Measurements from ENCODE around the gene CDC42BPB.
"Not testable (repeated sequence)": the region's sequence is repeated elsewhere in the genome, so short reads cannot be mapped to it uniquely, and the experiment has no call there.

CDC42BPB gene

DNA sequence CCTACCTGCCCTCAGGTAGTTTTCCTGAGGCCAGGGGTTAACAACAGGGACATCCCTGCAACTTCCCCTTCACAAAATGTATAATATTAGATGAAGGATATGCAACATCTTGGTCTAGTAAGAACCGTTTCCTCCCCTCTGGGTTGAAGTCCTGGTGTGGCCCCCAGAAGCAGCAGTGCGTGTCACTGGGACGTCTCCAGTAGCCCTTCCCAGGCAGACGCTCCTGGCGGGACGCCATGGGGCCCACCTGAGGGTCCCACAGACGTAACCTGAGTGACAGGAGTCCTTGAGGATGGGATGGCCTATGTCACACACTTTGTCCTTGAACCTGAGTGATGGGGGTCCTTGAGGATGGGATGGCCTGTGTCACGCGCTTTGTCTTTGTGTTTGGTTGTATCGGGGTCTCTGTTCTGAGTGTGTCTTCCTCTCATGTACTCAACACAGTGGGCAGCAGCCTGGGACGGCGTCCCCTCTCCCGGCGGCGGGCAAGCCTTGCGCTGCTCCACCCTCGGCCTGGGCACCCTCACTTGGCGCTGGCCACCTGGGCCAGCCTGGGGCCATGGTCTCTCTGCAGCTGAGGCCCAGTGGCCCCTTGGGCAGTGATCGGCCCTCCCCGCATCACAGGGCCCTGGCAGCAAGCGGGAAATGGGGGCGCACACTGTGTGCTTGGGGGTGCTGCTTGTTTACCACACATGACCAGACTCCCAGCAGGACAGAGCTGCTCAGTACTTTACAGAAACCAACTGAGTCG, 149.2 kb downstream of the CDC42BPB start:
- no peak for DNase-seq

- no peak for DNase-seq
Observed at GRCh38 chr14:102907303-102907844, 150.0 kb downstream of the CDC42BPB start.

- no peak for DNase-seq
Observed at GRCh38 chr14:102906616-102907302, 150.6 kb downstream of the CDC42BPB start.

GRCh38 chr14:102905116-102906108, 151.9 kb downstream of the CDC42BPB start:
- DNase-seq: no peak

GRCh38 chr14:102903889-102904512, 153.3 kb downstream of the CDC42BPB start:
- no peak for DNase-seq

DNA sequence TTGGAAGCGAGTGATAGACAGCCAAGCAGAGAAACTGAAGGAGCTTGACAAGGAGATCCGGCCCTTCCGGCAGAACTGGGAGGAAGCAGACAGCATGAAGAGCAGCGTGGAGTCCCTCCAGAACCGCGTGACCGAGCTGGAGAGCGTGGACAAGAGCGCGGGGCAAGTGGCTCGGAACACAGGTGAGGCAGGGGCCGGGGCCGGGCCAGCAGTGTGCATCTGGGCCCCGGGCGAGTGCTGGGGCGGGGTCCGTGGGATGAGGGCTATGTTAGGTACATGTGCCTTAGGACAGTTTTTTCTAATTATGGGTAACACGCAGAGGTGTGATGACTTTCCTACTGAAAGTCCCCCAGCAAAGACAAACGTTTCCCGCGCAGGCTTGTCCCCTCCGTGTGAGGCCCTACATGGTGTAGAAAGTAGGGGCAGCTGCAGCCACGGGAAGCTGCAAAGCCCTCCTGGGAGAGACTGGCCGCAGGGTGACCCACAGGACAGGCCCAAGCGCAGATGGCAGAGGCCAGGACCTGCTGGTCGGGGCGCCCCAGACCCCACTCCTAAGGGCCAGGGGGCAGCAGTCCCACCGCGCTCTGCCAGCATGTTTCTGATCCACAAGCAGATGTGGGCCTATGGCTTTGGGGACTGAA, 154.0 kb downstream of the CDC42BPB start:
- no peak for DNase-seq

GRCh38 chr14:102902523-102903247, 154.7 kb downstream of the CDC42BPB start:
- DNase-seq: no peak

DNA sequence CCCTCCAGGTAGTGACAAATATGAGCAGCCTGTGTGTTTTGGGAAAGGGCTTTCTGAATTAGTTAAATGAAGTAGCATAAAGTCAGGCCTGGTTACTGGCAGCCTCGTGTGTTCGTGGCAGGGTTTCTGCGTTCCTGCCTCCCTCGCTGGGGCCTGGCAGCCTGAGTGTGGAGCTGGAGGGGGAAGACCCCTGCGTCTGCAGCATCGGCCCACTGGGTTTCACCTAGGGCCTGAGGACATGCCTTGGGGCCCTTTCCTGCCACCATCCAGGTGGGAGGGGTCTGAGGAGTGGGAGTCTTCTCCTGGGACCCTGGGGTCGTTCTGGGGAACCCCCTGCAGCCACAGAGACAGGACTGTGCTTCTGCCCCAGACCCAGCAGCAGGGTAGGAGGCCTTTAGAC, 155.3 kb downstream of the CDC42BPB start:
- no peak for DNase-seq

DNA sequence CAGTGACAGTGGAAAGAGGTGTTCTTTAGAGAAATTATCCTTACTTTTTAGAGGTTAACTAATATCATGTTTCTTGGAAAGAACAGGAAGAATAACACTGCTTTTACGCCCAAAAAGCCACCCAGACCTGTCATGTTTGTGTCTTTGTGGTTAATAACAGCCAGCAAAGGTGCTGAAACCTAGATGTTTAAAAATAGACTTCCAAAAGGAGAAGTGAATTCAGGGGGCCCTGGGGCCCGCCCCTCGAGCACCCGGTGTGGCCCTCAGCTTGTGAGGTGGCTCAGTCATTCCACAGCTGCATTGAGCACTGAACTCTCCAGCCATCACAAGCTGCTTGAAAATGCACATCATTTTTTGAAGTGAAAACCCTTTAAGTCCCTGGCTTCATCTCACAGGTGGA, 155.7 kb downstream of the CDC42BPB start:
- no peak for DNase-seq

- no peak for DNase-seq
Observed at GRCh38 chr14:102900631-102901571, 156.4 kb downstream of the CDC42BPB start.

- no peak for DNase-seq
Observed at GRCh38 chr14:102899516-102899900, 157.8 kb downstream of the CDC42BPB start.

DNA sequence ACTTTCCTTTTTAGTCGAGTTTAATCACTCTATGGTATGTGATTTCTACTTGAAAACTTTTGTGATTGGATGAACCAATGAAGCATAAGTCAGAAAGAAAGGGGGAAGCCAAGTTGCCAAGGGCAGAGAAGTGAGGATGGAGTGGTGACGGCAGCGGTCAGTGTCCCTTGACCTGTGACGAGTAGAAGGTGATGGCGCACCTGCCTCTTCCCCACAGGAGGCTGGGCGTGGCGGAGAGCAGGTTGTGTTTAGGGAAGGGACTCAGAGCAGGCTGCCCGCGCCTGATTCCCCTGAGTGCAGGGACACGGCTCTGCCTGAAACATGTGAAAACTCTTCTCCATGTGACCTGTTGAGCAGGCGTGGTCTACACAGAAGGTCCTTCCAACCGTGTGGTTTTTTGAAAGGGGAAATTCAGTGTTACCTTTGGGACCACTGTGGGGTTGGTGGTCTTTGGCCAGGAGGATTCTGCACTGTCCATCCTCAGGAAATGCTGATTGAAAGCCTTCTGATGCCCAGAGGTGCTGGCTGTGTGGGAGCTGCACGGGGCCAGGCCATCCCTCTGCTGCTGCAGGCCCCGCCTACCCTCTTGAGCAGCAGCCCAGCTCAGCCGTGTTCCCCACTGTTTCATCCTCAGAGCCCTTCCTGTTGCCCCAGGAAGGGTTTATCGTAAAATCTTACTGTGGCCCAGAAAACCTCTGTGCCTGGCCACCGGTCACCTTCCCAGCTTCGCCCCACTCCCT, 158.4 kb downstream of the CDC42BPB start:
- DNase-seq: no peak

DNA sequence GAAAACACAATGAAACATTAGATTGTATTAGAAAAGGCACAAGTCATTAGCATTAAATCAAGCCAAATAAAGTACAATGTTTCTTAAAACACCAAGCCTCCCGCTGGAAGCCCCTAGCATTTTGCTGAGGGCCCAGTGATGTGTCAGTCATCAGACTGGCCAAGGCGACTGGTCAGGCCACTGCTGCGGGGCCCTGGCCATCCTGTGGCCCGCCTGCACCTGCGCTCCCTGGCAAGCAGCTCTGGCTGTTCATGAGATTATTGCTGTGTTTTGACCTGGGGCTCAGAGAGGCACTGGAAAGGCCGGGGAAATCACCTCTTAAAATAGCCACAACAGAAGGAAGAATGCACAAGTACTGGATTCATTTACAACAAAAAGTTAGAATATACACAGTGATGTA, 159.1 kb downstream of the CDC42BPB start:
- no peak for DNase-seq

- DNase-seq: no peak
Observed at GRCh38 chr14:102897299-102898027, 159.9 kb downstream of the CDC42BPB start.

DNA sequence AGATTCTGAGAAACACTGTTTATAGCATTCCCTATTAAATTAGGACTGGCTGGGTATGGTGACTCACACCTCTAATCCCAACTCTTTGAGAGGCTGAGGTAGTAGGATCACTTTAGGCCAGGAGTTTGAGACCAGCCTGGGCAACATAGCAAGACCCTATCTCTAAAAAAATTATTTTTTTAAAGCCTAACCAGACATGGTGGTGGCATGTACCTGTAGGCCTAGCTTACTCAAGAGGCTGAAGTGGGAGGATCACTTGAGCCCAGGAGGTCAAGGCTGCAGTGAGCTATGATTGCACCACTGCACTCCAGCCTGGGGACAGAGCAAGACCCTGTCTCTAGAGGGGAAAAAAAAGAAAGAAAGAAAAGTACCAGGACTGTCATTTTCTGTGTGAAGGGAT, 160.6 kb downstream of the CDC42BPB start:
- DNase-seq: not testable (repeated sequence)

GRCh38 chr14:102893452-102893851, 163.9 kb downstream of the CDC42BPB start:
- DNase-seq: no peak

DNA sequence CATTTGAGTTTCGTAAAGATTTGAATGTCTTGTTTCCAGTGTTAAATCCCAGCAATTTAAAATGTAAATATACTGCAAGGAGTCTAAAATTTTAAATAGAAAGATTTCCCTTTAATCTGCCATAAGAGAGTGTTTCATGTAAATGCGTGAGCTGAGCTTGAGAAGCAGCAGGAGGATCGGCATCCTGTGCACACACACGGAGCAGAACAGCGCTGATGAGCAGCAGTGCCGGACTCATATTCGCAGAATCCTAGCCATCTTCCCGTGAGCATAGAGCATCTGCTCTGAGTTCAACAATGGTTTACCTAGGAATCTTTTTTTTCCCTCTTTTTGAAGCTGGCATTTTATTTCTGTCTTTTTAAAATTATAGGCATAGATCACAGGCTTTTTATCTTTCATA, 164.7 kb downstream of the CDC42BPB start:
- DNase-seq: no peak

GRCh38 chr14:102891556-102891955, 165.8 kb downstream of the CDC42BPB start:
- no peak for DNase-seq

GRCh38 chr14:102891111-102891510, 166.2 kb downstream of the CDC42BPB start:
- no peak for DNase-seq
